ENCODE results near the gene CDH15. TPM values are rescaled to one million over a fixed set of nuclear protein-coding genes. Genes with fewer than 3 reads are reported as not detected.

Gene CDH15
- total RNA-seq, 4 donors from 2014 or later, result 0.84 to 8.1 (median 1.9) TPM

DNA sequence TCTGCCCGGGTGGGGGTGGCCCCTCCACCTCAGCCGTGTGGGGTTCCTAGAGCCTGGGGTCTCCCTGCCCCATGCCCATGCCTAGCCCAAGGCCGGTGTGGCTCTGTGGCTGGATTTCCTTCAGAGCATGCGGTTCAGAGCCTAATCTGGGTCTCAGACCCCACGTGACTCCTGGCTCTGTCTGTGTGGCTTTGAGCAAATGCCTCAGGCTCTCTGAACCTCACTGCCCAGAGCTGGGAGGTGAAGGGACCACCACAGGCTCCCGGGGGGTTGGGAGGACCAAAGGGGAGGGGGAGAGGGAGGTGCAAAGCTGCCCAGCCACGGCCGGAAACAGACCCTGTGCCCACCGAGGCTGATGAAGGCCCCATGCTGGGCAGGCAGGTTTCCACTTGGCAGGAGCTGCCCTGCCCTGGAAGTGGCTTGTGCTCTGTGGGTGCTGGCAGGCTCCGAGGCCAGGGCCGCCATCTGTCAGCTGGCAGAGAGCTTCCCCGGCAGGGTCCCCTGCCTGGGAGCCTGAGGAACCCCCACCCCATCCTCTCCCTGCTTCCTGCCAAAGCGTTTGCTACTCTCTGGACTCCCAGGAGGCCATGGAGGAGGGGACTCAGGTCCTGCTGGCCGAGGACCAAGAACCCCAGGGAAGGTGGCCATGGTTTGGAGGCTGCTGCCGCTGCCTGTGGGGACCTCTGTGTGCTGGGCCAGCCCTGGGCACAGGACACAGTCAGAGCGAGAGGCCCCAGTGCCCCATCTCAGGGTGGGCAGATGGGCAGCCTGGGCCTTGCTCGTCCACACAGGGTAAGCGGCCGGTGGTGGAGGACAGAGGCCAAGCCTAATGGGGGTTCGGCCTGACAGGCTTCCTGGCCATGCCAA, 4.0 kb downstream of the CDH15 start:
- 43 to 49% methylated on average over 15 to 18 of the region's 20 CpGs for WGBS, 2 donors
- no peak for DNase-seq (ENCODE audit: low spot score in 2 of 2)
- Histone ChIP-seq H3K27ac (peak overlapping the region in 3 of 4 donors; percentile 0 to 82 (median 73)), H3K4me1 (peaks cover 3 to 56% (median 18%) of the 10 kb centered on the region in 4 donors), H3K36me3 (peaks cover 0 to 13% (median 0%) of the 10 kb centered on the region in 3 donors), H3K9me3 (no peaks in the 10 kb centered on the region), H3K4me3 (no peak overlapping the region), H3K27me3 (peaks cover 0 to 14% of the 10 kb centered on the region in 2 donors)
- TF ChIP-seq EP300 (IDR thresholded peaks at IDR 0.05) (no peak), POLR2A (IDR thresholded peaks at IDR 0.05) (no peak)
- TF ChIP-seq, protein P1, sequence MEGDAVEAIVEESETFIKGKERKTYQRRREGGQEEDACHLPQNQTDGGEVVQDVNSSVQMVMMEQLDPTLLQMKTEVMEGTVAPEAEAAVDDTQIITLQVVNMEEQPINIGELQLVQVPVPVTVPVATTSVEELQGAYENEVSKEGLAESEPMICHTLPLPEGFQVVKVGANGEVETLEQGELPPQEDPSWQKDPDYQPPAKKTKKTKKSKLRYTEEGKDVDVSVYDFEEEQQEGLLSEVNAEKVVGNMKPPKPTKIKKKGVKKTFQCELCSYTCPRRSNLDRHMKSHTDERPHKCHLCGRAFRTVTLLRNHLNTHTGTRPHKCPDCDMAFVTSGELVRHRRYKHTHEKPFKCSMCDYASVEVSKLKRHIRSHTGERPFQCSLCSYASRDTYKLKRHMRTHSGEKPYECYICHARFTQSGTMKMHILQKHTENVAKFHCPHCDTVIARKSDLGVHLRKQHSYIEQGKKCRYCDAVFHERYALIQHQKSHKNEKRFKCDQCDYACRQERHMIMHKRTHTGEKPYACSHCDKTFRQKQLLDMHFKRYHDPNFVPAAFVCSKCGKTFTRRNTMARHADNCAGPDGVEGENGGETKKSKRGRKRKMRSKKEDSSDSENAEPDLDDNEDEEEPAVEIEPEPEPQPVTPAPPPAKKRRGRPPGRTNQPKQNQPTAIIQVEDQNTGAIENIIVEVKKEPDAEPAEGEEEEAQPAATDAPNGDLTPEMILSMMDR (IDR thresholded peaks at IDR 0.05), result no peak

DNA sequence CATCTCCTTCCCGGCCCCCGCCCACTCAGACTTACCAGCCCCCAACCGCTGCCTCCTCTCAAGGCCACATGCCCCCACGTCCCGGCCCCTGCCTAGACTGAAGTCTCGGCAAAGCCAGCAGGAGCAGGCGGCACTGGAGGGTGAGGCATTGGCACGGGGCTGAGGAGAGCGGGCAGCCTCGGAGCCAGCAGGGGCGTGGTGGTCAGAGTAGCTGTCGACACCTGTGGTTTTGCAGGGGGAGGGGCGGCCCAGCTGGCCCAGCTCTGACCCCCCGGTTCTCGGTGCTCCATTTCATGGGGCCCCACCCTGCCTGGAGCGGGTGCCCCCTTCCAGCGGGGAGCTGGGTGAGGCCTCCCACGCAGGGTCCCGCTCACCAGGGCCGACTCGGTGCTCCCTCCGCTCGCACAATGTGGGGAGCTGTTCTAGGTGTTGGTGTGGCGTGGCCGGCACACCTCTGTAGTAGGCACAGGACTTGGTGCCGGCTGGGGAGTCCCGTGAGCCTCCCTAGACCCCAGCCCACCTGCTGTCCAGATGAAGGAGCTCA, 4.7 kb downstream of the CDH15 start:
- TF ChIP-seq, protein P1 (IDR thresholded peaks at IDR 0.05), result no peak
- TF ChIP-seq POLR2A (IDR thresholded peaks at IDR 0.05), result no peak
- TF ChIP-seq EP300 (IDR thresholded peaks at IDR 0.05), result no peak
- H3K9me3 ChIP-seq, result no peaks in the 10 kb centered on the region
- WGBS, 2 donors, result 82 to 84% methylated on average over 25 to 26 of the region's 27 CpGs
- peaks cover 0 to 49% (median 11%) of the 10 kb centered on the region in 4 donors for H3K4me1 ChIP-seq
- H3K27ac ChIP-seq, result peak overlapping the region in 2 of 4 donors; percentile 73 to 82
- H3K36me3 ChIP-seq, result peaks cover 0 to 19% (median 0%) of the 10 kb centered on the region in 3 donors
- H3K4me3 ChIP-seq, result no peak overlapping the region
- peaks cover 0 to 7% of the 10 kb centered on the region in 2 donors for H3K27me3 ChIP-seq
- no peak for DNase-seq (ENCODE audit: low spot score in 2 of 2)

GRCh38 chr16:89176717-89177116, 5.2 kb downstream of the CDH15 start:
- H3K4me1 ChIP-seq, result peaks cover 0 to 44% (median 11%) of the 10 kb centered on the region in 4 donors
- H3K4me3 ChIP-seq, result no peak overlapping the region
- peaks cover 0 to 4% of the 10 kb centered on the region in 2 donors for H3K27me3 ChIP-seq
- TF ChIP-seq POLR2A (IDR thresholded peaks at IDR 0.05), result no peak
- TF ChIP-seq, protein P1 (IDR thresholded peaks at IDR 0.05), result no peak
- TF ChIP-seq EP300 (IDR thresholded peaks at IDR 0.05), result no peak
- no peak for DNase-seq (ENCODE audit: low spot score in 2 of 2)
- H3K9me3 ChIP-seq, result no peaks in the 10 kb centered on the region
- WGBS, 2 donors, result 83 to 90% methylated on average over 7 of the region's 9 CpGs
- peaks cover 0 to 23% (median 0%) of the 10 kb centered on the region in 3 donors for H3K36me3 ChIP-seq
- no peak overlapping the region for H3K27ac ChIP-seq

DNA sequence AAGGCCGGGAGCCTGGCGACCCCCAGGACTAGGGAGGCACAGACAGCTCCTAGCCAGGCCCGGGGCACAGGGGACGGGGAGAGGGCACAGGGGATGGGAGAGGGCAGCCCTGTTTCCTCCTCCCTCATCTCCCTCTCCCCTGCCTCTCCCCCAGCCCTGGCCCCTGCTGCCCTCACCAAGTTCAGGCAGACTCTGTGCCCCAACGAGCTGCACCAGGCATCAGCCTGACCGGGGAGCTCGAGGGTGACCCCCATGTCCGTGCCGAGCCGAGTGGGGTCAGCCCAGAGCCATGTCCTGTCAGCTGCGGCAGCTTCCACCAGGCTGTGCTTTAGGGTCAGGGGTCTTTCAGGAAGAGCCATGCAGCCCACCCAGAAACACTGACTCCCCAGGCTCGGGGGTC, 6.0 kb downstream of the CDH15 start:
- TF ChIP-seq, protein P1 (IDR thresholded peaks at IDR 0.05), result no peak
- TF ChIP-seq POLR2A (IDR thresholded peaks at IDR 0.05) (no peak), EP300 (IDR thresholded peaks at IDR 0.05) (no peak)
- whole genome bisulfite sequencing, 2 donors, result 70 to 83% methylated on average over 9 to 12 of the region's 12 CpGs
- no peaks in the 10 kb centered on the region for H3K27me3 ChIP-seq

More for the DNA sequence above, 6.0 kb downstream of the CDH15 start:
- no peak overlapping the region for H3K4me3 ChIP-seq
- peaks cover 0 to 36% (median 11%) of the 10 kb centered on the region in 4 donors for H3K4me1 ChIP-seq
- H3K9me3 ChIP-seq, result no peaks in the 10 kb centered on the region
- peaks cover 0 to 23% (median 0%) of the 10 kb centered on the region in 3 donors for H3K36me3 ChIP-seq
- DNase-seq (ENCODE audit: low spot score in 2 of 2), result no peak
- H3K27ac ChIP-seq, result no peak overlapping the region
